Activated CD8-positive, alpha-beta memory T cell treated with anti-CD3 and anti-CD28 coated beads, Interleukin-2, amount 50 U/mL, for 4 hours (primary cell): ENCODE measurements around the gene SP140.
"Not testable (repeated sequence)": the region's sequence is repeated elsewhere in the genome, so short reads cannot be mapped to it uniquely, and the experiment has no call there.

Source experiments
- DNase-seq: peaks from one replicate; pipeline ENCODE4 v3.0.0-alpha.2; 2020

Gene SP140

DNA sequence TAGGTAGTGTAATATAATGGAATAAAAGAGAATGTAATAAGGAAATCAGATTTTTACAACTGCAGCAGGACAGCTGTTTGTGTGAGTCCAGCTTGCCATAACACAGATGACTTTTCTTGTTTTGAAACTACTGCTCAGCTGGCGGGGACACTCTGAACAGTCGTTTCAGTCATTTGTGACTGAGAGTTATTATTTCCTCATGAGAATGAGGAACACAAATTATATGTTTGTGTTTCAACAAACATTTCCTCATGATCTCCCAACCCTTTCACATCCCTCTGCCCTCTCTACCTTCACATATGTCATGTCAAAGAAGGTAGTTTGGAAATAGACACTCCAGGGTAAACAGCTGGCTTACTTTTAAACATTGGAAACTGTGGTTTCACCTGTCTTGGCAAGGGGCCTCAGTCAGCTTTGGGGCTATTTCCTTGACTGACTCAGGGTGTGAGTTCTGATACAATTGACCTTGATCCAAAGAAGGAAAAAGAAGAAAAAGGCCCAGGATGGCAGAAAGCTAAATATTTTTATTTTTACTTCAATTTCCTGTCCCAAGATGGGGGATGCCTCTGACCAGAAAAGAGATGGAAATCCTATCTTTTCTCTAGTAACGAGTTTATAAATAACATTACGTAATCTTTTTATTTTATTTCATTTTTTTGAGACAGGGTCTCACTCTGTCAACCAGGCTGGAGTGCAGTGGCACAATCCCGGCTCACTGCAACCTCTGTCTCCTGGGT lies 102.0 kb downstream of the SP140 start:
- no peak for DNase-seq

DNA sequence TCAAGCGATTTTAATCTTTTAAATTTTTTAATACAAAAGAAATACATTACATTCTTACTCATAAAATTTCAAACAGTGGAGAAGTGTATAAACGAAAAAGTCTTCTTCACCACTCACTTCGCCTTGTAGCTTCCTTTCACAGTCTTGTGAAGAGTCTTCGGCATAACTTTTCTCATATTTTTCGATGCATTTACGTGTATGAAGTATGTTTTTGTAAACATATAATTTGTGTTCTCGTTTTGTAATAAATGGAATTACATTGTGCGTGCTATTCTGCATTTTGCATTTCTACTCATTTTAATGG lies 102.6 kb downstream of the SP140 start:
- no peak for DNase-seq

DNA sequence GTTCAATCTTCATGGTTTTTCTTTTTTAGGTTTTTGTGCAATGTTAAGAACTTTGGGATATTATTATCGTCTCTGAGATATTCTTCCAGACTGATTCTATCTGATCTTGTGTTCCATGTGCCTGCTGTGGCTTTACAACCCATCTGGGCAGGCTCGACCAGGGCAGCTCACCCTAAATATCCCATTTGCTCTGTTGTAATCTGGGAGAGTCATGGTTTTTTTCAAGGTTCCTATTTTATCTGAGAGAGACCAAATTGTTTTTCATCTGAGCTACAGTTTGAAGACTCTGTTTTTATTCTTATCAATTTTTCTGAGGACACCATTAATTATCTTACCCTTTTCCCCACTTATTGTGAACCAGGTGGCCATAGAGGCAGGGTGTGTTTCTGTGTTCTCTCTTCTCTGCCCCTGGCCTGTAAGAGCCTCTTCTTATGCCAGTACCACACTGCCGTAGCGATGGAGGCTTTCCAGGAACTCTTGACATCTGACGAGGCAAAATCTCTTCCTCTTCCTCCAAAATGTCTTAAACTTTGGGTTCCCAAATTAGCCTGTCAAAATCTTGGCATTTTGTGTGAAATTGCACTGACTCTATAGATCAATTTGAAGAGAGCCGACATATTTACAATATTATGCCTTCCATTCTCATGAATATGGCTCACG lies 104.5 kb downstream of the SP140 start:
- no peak for DNase-seq

DNA sequence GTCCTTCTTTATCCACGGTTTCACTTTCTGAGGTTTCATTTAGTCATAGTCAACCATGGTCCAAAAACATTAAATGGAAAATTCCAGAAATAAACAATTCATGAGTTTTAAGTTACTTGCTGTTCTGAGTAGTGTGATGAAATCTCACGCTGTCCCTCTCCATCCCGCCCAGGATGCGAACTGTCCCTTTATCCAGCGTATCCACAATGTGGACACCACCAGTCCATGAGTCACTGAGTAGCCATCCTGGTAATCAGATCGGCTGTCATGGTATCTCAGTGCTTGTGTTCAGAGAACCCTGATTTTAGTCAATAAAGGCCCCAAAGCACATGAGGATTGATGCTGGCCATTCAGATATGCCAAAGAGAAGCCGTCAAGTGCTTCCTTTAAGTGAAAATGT lies 105.2 kb downstream of the SP140 start:
- DNase-seq, result no peak

DNA sequence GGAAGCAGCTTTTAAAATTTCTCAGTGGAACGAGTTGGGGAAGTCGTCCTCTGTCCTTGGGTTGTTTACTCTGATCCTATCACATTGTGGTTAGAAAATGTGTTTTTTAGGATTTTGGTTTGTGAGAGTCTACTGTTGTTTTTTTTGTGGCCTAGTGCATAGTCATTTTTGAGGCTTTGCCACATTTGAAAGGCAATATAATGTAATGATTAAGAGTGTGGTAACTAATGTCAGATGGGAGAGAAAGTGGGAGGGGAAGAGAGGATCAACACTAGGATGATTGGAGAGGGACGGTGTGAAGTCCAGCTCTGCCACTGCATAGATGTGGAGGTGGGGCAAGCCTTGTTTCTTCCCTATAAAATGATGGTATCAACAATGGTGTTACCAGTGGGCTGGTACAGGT lies 109.9 kb downstream of the SP140 start:
- no peak for DNase-seq

DNA sequence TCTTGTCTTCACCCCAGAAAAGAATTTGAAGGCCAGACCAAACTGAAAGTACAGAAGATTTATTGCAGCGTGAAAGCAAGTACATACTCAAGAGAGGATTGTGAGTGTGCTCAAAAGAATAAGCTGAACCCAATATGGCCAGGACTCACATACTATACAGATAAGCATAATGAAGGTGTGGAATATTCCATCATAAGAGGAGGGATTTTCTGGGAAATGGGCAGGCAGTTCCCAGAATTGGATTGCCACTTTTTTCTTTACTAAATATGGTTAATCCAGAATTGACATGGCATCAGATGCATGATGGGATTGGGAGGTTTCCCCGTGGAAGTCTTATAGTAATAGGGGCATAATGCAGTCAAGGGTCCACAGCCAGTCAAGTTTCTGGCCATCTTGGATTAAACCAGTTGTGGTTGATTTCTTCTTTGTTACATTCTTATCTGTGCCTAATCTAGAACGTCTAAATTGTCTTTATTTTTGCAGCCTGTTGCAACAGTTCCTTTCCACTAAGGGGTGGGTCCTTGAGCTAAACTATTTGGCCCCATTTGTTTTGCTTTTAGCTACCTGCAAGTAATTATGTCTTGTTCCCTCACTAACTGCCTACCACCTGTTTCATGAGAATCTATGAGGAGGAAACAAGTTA lies 110.4 kb downstream of the SP140 start:
- DNase-seq, result no peak

DNA sequence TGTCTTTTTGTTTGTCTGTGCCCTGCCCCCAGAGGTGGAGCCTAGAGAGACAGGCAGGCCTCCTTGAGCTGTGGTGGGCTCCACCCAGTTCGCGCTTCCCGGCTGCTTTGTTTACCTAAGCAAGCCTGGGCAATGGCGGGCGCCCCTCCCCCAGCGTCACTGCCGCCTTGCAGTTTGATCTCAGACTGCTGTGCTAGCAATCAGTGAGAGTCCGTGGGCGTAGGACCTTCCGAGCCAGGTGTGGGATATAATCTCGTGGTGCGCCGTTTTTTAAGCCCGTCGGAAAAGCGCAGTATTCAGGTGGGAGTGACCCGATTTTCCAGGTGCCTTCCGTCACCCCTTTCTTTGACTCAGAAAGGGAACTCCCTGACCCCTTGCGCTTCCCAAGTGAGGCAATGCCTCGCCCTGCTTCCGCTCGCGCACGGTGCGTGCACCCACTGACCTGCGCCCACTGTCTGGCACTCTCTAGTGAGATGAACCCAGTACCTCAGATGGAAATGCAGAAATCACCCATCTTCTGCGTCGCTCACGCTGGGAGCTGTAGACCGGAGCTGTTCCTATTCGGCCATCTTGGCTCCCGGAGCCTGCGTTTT lies 116.5 kb downstream of the SP140 start:
- DNase-seq, result not testable (repeated sequence)

DNA sequence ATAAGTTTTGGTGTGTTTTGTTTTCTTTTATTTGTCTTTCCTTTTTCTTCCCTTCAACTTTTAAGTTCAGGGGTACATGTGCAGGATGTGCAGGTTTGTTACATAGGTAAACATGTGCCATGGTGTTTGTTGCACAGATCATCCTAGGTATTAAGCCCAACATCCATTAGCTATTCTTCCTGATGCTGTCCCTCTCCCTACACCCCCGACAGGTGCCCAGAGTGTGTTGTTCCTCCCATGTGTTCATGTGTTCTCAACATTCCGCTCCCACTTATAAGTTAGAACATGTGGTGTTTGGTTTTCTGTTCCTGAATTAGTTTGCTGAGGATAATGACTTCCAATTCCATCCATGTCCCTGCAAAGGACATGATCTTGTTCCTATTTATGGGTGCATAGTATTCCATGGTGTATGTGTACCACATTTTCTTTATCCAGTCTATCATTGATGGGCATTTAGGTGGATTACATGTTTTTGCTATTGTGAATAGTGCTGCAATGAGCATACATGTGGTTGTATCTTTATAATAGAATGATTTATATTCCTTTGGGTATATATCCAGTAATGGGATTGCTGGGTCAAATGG lies 117.6 kb downstream of the SP140 start:
- not testable (repeated sequence) for DNase-seq

DNA sequence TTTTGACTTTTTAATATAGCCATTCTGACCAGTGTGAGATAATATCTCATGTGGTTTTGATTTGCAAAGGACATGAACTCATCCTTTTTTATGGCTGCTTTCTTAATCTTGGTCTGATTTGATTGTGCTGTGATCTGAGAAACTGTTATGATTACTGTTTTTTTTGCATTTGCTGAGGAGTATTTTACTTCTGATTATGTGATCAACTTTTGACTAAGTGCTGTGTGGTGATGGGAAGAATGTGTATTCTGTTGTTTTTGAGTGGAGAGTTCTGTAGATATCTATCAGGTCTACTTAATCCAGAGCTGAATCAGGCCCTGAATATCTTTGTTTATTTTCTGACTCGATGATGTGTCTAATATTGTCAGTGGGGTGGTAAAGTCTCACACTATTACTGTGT lies 118.2 kb downstream of the SP140 start:
- DNase-seq, result no peak

DNA sequence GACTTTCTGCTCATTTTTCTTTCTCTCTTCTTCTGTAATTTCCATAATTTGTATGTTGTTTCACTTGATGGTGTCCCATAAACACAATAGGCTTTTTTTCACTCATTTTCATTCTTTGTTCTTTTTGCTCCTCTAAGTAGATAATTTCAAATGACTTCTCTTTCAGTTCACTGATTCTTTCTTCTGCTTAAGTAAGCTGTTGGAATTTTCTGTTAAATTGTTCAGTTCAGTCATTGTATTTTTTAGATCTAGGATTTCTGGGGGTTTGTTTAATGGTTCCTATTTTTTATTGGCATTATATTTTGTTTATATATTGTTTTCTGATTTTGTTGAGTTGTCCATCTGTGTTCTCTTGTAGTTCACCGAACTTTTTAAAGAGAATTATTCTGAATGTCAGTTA lies 120.9 kb downstream of the SP140 start:
- DNase-seq, result no peak

DNA sequence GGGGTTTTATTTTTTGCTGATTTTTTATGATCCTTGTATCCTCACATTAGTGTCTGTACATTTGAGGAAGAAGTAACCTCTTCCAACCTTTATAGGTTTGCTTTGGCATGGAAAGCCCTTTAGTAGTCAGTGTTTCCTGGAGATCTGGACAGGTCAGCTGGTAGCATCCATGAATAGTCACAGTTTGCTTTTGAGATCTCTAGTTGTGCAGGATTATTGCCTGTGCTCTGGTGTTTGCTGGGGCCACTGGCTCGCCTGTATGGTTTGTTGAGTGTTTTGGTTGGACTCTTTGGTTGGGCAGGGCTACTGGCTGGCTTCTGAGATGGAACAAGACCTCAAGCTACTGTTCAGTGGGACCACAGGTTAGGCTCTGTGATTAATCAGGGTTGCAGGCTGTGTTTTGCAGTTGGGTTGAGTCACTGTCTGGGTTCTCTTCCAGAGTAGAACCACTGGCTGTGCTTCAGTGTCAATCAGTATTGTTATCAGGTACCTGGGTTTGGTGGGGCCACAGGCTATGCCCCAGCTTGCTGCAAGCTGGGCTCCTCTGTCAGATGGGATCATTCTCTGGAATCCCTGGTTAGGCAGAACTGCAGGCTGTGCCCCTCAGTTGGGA lies 121.5 kb downstream of the SP140 start:
- DNase-seq, result no peak

DNA sequence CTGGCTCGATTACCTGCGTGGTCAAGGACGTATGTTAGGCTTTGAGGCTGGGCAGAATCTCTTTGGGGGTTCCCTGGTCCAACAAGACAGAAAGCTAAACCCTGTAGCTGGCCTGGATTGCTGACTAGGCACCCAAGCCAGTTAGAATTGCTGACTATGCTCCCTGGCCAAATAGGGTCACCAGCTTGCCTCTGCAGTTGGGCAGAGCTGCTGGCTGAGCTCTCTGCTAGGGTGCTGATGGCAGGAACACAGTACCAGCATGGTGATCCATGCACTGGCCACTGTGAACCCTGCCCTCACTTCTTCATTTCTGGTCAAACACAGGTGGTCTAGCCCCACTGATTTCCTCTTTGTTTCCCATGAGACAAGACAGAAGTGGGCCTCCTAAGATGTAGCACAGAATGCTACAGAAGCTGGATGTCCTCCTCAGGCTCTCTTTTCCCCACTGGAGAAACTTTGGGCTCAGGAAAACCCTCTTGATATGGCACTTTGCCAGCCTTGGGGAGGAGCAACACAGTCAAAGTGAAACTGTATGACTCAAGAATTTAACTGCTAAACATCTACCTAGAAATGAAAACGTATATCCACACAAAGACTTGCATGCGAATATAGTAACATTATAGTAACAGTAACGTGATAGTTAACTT lies 122.2 kb downstream of the SP140 start:
- DNase-seq, result no peak

DNA sequence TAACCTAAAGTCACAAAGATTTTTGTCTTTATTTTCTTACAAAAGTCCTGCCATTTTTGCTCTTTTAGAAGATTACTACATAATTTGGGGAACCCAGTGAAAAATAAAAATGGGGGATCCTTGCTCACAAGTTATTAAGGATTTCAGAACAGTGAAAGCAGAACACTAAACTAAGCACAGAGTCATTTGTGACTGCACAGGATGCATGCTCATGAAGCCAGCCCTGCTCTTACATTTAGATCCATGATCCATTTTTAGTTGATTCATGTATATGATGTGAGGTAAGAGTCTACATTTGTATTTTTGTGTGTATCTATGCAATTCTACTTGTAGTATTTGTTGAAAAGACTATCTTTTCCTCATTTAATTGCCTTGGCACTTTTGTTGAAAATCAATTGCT lies 123.3 kb downstream of the SP140 start:
- no peak for DNase-seq

DNA sequence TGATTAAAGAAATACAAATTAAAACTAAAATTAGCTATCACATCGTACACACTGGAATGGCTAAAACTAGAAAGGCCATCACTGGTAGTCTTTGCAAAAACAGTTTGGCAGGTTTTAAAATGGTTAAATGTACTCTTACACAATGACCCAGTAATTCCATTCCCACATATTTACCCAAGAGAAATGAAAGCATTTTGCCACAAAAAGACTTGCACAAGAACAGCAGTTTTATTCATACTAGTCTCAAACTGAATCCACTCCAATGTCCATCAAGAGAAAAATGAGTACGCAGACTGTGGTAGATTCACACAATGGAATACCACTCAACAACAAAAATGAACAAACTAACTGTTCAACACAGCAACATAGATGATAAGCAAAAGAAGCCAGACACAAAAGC lies 130.5 kb downstream of the SP140 start:
- DNase-seq, result no peak

DNA sequence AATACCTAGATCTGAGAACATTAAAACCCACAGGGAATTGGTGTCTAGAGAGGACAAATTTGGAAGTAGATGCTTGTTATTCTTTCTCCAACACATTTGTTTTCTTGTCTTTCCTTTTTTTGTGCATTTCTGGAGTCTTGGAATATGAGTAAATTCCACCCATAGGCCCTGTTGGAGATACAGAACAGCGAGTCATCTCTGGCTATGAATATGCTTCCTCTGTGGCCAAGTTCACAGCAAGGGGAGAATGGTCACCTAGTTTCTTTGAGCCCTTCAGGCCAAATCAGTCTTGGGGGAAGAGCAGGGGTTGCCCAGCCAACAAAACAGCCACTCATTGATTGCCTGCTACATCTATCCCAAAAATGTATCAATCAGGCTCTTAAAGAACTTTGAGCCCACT lies 132.8 kb downstream of the SP140 start:
- no peak for DNase-seq

DNA sequence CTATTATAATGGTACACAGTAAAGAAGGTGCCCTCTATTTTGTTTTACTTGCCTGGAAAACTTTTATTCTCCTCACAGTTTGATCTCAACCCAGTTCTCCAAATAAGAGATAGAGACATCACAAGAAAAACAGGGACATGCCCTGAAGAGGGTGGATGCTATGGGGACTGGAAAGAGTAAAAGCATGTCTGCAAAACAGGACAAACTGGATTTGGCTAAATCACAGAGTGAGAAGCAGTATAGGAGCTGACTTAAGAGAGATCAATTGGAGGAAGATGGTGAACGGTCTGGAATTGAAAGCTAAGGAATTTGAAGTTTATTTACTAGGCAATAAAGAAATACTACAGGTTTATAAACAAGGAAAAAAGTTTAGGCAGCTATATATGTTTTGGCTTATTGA lies 134.5 kb downstream of the SP140 start:
- no peak for DNase-seq

DNA sequence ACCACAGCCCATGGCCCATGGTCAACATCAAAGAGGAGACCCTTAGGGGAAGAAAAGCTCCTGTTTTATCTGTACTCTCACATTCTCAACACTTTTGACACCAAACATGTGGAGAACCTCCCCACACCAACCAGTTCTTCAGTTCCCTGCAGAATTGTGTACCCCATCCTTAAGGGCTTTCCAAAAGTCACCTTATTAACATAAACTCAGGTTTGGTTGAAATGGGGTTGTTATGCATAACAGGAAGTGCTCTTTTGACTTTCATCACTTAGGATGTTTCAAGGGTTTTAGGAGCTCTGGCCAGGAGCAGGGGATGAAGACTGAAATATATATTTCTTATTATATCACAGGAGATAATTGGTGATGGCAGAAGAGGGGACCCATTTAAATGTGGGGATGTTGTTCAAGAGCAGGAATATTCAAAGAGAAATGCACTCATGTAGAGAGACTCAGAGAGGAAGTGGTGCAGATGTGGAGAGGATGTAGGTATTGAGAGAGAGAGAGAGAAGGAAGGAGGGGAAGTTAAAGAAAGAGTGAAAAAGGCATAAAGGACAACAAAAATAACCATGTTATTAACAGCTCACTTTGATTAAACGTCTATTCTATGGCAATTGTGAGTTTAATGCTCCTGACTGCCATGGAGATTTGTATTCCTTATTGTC lies 136.6 kb downstream of the SP140 start:
- no peak for DNase-seq
